PC-3 (cell line): ENCODE results near the gene ATL1. TPM values are rescaled to one million over a fixed set of nuclear protein-coding genes. Genes with fewer than 3 reads are reported as not detected.

Experiments
- ATAC-seq: fragments of 200-7000 bp; cut with Tn5 transposase; 2 replicates; pipeline ENCODE4 v1.9.1; 2020; ENCODE audit warnings: mild to moderate bottlenecking, moderate library complexity
- BruUV-seq: library from RNA; stranded (reverse); fragments of 400-500 nt; replicated peaks from 2 replicates; lab custom pipeline; 2021; lab: Mats Ljungman, UMichigan
- CTCF ChIA-PET: fragments of 300-600 bp; sonication (Branson Sonifier 250); formaldehyde crosslinking; loops from one replicate; lab custom pipeline; 2022; ENCODE audit warnings: antibody characterized with exemption; lab: Charles Lee
- POLR2A ChIA-PET: fragments of 300-600 bp; sonication (Branson Sonifier 250); formaldehyde crosslinking; loops from one replicate; lab custom pipeline; 2022; ENCODE audit warnings: antibody characterized with exemption; ENCODE audit not compliant: unreplicated experiment; lab: Charles Lee
- DNase-seq: peaks from one replicate; pipeline ENCODE4 v3.0.0-alpha.2; 2015
- H2AFZ ChIP-seq: fragments of 300-600 bp; sonication (generic); 2 replicates; pipeline ENCODE4 v1.6.0; 2016; ENCODE audit warnings: antibody characterized with exemption, low read length
- H3F3A ChIP-seq: fragments of 300-600 bp; sonication (generic); one replicate; pipeline ENCODE4 v1.6.0; 2017; ENCODE audit warnings: antibody characterized with exemption, low read length, control low read depth, mild to moderate bottlenecking; ENCODE audit not compliant: unreplicated experiment
- H3K27ac ChIP-seq: fragments of 300-600 bp; sonication (generic); 2 replicates; pipeline ENCODE4 v1.5.1; 2016; ENCODE audit warnings: mild to moderate bottlenecking, low read length
- H3K27me3 ChIP-seq: fragments of 300-600 bp; sonication (generic); 2 replicates; pipeline ENCODE4 v1.6.1; 2016; ENCODE audit warnings: low read length, mixed read lengths
- H3K36me3 ChIP-seq: fragments of 300-600 bp; sonication (generic); 2 replicates; pipeline ENCODE4 v1.6.1; 2016; ENCODE audit warnings: low read depth, mixed run types, low read length, mixed read lengths
- H3K4me1 ChIP-seq: fragments of 300-600 bp; sonication (generic); 2 replicates; pipeline ENCODE4 v1.5.1; 2016; ENCODE audit warnings: low read length; ENCODE audit not compliant: insufficient read depth
- H3K4me2 ChIP-seq: fragments of 300-600 bp; sonication (generic); 2 replicates; pipeline ENCODE4 v1.6.0; 2016; ENCODE audit warnings: low read length
- H3K4me3 ChIP-seq: fragments of 300-600 bp; sonication (generic); 2 replicates; pipeline ENCODE4 v1.5.1; 2016; ENCODE audit warnings: mild to moderate bottlenecking, low read length, mixed read lengths
- H3K79me2 ChIP-seq: fragments of 300-600 bp; sonication (generic); 2 replicates; pipeline ENCODE4 v1.6.1; 2017; ENCODE audit warnings: low read length, mixed read lengths
- H3K9ac ChIP-seq: fragments of 300-600 bp; sonication (generic); 2 replicates; pipeline ENCODE4 v1.6.0; 2016; ENCODE audit warnings: mild to moderate bottlenecking, low read length
- H3K9me2 ChIP-seq: fragments of 300-600 bp; sonication (generic); replicated peaks from 2 replicates; pipeline ENCODE4 v1.6.1; 2016; ENCODE audit warnings: mixed run types, low read length, mixed read lengths
- H3K9me3 ChIP-seq: fragments of 300-600 bp; sonication (generic); 2 replicates; pipeline ENCODE4 v1.6.1; 2016; ENCODE audit warnings: low read length, mixed read lengths
- H4K20me1 ChIP-seq: fragments of 300-600 bp; sonication (generic); 2 replicates; pipeline ENCODE4 v1.6.1; 2016; ENCODE audit warnings: low read length, mixed read lengths
- CTCF ChIP-seq: fragments of 300-600 bp; sonication (generic); conservative IDR thresholded peaks from 2 replicates; pipeline ENCODE4 v1.5.1; 2017; ENCODE audit warnings: antibody characterized with exemption, low read depth, mild to moderate bottlenecking, low read length
- EZH2 ChIP-seq: fragments of 300-600 bp; sonication (generic); IDR thresholded peaks from one replicate; pipeline ENCODE4 v1.6.1; 2017; ENCODE audit warnings: antibody characterized with exemption, mild to moderate bottlenecking, low read length; ENCODE audit not compliant: unreplicated experiment
- EZH2phosphoT487 ChIP-seq: fragments of 300-600 bp; sonication (generic); IDR thresholded peaks from 2 replicates; pipeline ENCODE4 v1.6.1; 2018; ENCODE audit warnings: mild to moderate bottlenecking, antibody characterized with exemption, low read length, borderline replicate concordance
- intact Hi-C: fragments of 100-400 bp; cut with micrococcal nuclease; formaldehyde crosslinking; loops from 2 replicates; pipeline ENCODE4 v1.9.0; 2023
- total RNA-seq: library from RNA; depleted of rRNA; stranded (reverse); fragments of >200 nt; gene quantifications from 2 replicates; pipeline ENCODE4 v1.2.3, GENCODE V29; 2014; rRNA removed

The ATL1 gene
- total RNA-seq, 1 experiment from 2014 or later, result 1.3 TPM

DNA sequence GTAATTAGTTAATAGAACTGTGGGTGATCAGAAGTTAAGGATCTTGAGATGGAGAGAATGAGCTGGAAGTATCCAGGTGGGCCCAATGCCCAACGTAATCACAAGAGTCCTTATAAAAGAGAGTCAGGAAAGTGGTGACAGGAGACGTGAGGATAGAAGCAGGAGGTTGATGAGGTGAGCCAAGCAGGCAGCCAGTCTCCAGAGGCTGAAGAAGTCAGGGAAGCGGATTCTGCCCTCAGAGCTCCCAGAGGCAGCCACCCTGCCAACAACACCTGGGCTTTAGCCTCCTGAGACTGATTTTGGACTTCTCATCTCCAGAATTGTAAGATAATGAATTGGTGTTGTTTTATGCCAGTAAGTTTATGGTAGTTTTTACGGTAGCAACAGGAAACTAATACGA lies 118.2 kb downstream of the ATL1 start:
- H3K27ac ChIP-seq, result peak overlapping the region; percentile 80
- H3K4me3 ChIP-seq, result peak overlapping the region; percentile 54; the same call in 1 of the 2 replicates

GRCh38 chr14:50679674-50680073 lies 119.7 kb downstream of the ATL1 start:
- Histone ChIP-seq H4K20me1 (no peaks in the 10 kb centered on the region), H2AFZ (no peak overlapping the region), H3K79me2 (no peaks in the 10 kb centered on the region), H3K27ac (no peak overlapping the region), H3K4me1 (peaks cover 44% of the 10 kb centered on the region), H3K9ac (no peak overlapping the region), H3K36me3 (no peaks in the 10 kb centered on the region), H3K27me3 (no peaks in the 10 kb centered on the region), H3K4me3 (no peak overlapping the region), H3K4me2 (no peak overlapping the region), H3K9me3 (no peaks in the 10 kb centered on the region), H3F3A (no peaks in the 10 kb centered on the region), H3K9me2 (no peaks in the 10 kb centered on the region; the same call in 1 of the 2 replicates)
- BruUV-seq, result no TSS peak
- intact Hi-C loops, result loop anchor here (5.0 kb wide), 2 partner anchors 33 to 183 kb away; no protein-coding TSS in a partner anchor
- TF ChIP-seq EZH2phosphoT487 (no peak), CTCF (no peak), EZH2 (no peak)
- DNase-seq (no peak), ATAC-seq (no peak)
- ChIA-PET POLR2A (interaction anchor here (0.7 kb wide), 1 partner anchor 89 kb away, joined by 3 read pairs; no protein-coding TSS in a partner anchor), CTCF (no interaction called here)

More for the DNA sequence above, 118.2 kb downstream of the ATL1 start:
- no TSS peak for BruUV-seq
- Histone ChIP-seq H4K20me1 (no peaks in the 10 kb centered on the region), H3F3A (no peaks in the 10 kb centered on the region), H3K79me2 (no peaks in the 10 kb centered on the region), H3K4me2 (peak overlapping the region; percentile 77), H3K36me3 (no peaks in the 10 kb centered on the region), H3K9ac (no peak overlapping the region), H2AFZ (no peak overlapping the region), H3K4me1 (peaks cover 44% of the 10 kb centered on the region), H3K9me2 (no peaks in the 10 kb centered on the region; the same call in 1 of the 2 replicates), H3K27me3 (no peaks in the 10 kb centered on the region), H3K9me3 (no peaks in the 10 kb centered on the region)
- peak; percentile 6 for ATAC-seq
- ChIA-PET POLR2A (interaction anchor here (0.6 to 1.4 kb wide), 3 partner anchors 10 to 51 kb away, joined by 3 to 6 read pairs (median 5); partner anchors contain the start of gene SAV1), CTCF (interaction anchor here (0.9 to 1.1 kb wide), 4 partner anchors 10 to 815 kb away, joined by 3 to 7 read pairs (median 4); partner anchors contain the start of gene SAV1)
- DNase-seq, result no peak
- no peak for TF ChIP-seq EZH2
- TF ChIP-seq EZH2phosphoT487, result no peak
- no peak for TF ChIP-seq CTCF
- intact Hi-C loops, result loop anchor here (5.0 kb wide), 2 partner anchors 34 to 184 kb away; no protein-coding TSS in a partner anchor

Other genes with a start within 250 kb of the ATL1 start
- 27.8 and 41.6 TPM in 2 replicates for gene L2HGDH, start 247.9 kb upstream of the ATL1 start, total RNA-seq
- 2.3 and 18.1 TPM in 2 replicates for gene DMAC2L, start 247.8 kb upstream of the ATL1 start, total RNA-seq
- 7.1 and 14.4 TPM in 2 replicates for gene CDKL1, start 163.3 kb upstream of the ATL1 start, total RNA-seq
- gene MAP4K5, start 27.6 kb upstream of the ATL1 start, total RNA-seq, result 111 and 120 TPM in 2 replicates
- 66.2 and 87.1 TPM in 2 replicates for gene SAV1, start 108.2 kb downstream of the ATL1 start, total RNA-seq